Keratinocyte (primary cell): ENCODE data around the gene OTOG.
A peak's percentile ranks its signal among the peaks of the same experiment; 100 is the strongest.

Experiments
- EZH2 ChIP-seq: IDR thresholded peaks from one replicate; pipeline ENCODE4 v1.6.1; 2012; ENCODE audit warnings: inconsistent platforms, mild to moderate bottlenecking, low read length, moderate library complexity
- TF ChIP-seq, protein P1 (sequence below), 3 experiments: IDR thresholded peaks in 1 of 3; conservative IDR thresholded peaks in 1 of 3; optimal IDR thresholded peaks in 1 of 3; 2 replicates in 2 of 3; 3 replicates in 1 of 3; pipeline versions ENCODE3 to v1.5.1; 2011; ENCODE audit warnings: low read length in 3 of 3, mild to moderate bottlenecking in 3 of 3, moderate library complexity in 2 of 3, control low read depth in 1 of 3, inconsistent platforms in 1 of 3; ENCODE audit not compliant: insufficient read depth in 2 of 3; ENCODE audit errors: extremely low read depth in 1 of 3

DNA sequence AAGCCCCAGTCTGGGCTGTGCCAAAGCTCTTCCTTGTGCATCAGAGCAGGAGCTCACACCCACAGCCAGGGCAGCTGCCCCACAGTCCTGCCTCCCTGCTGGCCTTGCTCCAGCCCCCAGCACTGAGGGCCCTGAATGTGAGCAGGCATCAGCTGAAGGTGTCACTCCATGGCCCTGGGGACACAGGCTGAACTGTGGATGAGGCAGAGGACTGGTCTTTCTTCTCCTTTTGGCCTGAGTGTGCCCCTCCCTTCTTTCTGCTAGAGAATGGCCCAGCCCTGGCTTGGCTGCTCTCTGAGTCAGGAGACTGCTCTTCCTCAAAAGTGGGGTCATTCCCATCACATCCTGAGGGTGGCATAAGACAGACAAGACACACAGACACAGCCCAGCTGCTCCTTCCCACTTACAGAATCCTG lies 16.2 kb downstream of the OTOG start:
- TF ChIP-seq, protein P1, sequence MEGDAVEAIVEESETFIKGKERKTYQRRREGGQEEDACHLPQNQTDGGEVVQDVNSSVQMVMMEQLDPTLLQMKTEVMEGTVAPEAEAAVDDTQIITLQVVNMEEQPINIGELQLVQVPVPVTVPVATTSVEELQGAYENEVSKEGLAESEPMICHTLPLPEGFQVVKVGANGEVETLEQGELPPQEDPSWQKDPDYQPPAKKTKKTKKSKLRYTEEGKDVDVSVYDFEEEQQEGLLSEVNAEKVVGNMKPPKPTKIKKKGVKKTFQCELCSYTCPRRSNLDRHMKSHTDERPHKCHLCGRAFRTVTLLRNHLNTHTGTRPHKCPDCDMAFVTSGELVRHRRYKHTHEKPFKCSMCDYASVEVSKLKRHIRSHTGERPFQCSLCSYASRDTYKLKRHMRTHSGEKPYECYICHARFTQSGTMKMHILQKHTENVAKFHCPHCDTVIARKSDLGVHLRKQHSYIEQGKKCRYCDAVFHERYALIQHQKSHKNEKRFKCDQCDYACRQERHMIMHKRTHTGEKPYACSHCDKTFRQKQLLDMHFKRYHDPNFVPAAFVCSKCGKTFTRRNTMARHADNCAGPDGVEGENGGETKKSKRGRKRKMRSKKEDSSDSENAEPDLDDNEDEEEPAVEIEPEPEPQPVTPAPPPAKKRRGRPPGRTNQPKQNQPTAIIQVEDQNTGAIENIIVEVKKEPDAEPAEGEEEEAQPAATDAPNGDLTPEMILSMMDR (optimal IDR thresholded peaks at IDR 0.05 in 1 of 3, IDR thresholded peaks at IDR 0.05 in 1 of 3, conservative IDR thresholded peaks at IDR 0.05 in 1 of 3; ENCODE audit: extremely low read depth in 1 of 3, insufficient read depth in 2 of 3, low read length in 3 of 3), result peak in 1 of 3 experiments; percentile 28
- TF ChIP-seq EZH2, result no peak
